ENCODE results near the gene DNAH11. TPM values are rescaled to one million over a fixed set of nuclear protein-coding genes. Genes with fewer than 3 reads are reported as not detected.

Gene DNAH11
- total and polyA plus RNA-seq, 2 of the 4 experiments (the other 2 are of a cell fraction): not detected

- dilution Hi-C loops (cut with HindIII; ENCODE audit: low sequenced_read_pairs, unreplicated experiment) (no loop called here), intact Hi-C loops (cut with micrococcal nuclease) (no loop called here), in situ Hi-C loops (cut with MboI; ENCODE audit: low sequenced_read_pairs) (no loop called here)
- H2BK15ac ChIP-seq (ENCODE audit: low read depth, low read length): no peak overlapping the region
- no peaks in the 10 kb centered on the region for H3K9me3 ChIP-seq (ENCODE audit: control insufficient read depth, insufficient read depth, low read length)
- no peak overlapping the region for H3K9ac ChIP-seq (ENCODE audit: low read depth, low read length)
- H3K79me1 ChIP-seq (ENCODE audit: low read depth in 1 of 2, low read length in 2 of 2): peaks cover under 1 to 2% of the 10 kb centered on the region in 2 experiments; a peak in 1 of 4 replicates
- H3K23ac ChIP-seq (ENCODE audit: low read depth, low read length): no peak overlapping the region
- WGBS, 2 experiments (ENCODE audit: extremely low coverage in 2 of 2, insufficient read length in 1 of 2): no CpG with 5 or more reads among the region's 8 CpGs
- H3K18ac ChIP-seq (ENCODE audit: low read depth, low read length): no peak overlapping the region
- H3K27me3 ChIP-seq (ENCODE audit: control insufficient read depth, insufficient read depth, low read length): no peaks in the 10 kb centered on the region
- no peak for ATAC-seq (ENCODE audit: low read depth)
- H3K4me1 ChIP-seq (ENCODE audit: control insufficient read depth, insufficient read depth, low read length): no peaks in the 10 kb centered on the region
- POLR2A ChIA-PET (ENCODE audit: unreplicated experiment): no interaction called here
- H4K20me1 ChIP-seq (ENCODE audit: insufficient read depth, low read length): no peaks in the 10 kb centered on the region
- no peak for DNase-seq
- H3K4me3 ChIP-seq (ENCODE audit: insufficient read depth, low read depth, low read length): no peak overlapping the region
- no TSS peak for BruUV-seq (replicated peaks)
- CTCF ChIA-PET: interaction anchor here (0.8 kb wide), 1 partner anchor 1800 kb away, joined by 3 read pairs; no protein-coding TSS in a partner anchor
- no peak overlapping the region for H3K56ac ChIP-seq (ENCODE audit: extremely low read depth, insufficient read depth, low read length)
- H2AFZ ChIP-seq (replicated peaks; ENCODE audit: low read length, poor library complexity): no peak overlapping the region
- no peak overlapping the region for H4K91ac ChIP-seq (ENCODE audit: insufficient read depth, low read depth, low read length)
- TF ChIP-seq CEBPB (IDR thresholded peaks at IDR 0.05; ENCODE audit: low read depth, low read length) (no peak), SMC3 (IDR thresholded peaks at IDR 0.05; ENCODE audit: low read depth, low read length) (no peak), RFX5 (IDR thresholded peaks at IDR 0.05; ENCODE audit: low read depth, low read length) (no peak), USF2 (IDR thresholded peaks at IDR 0.05; ENCODE audit: low read depth, low read length) (no peak), RAD21 (IDR thresholded peaks at IDR 0.05; ENCODE audit: low read length) (no peak), MAFK (IDR thresholded peaks at IDR 0.05; ENCODE audit: low read depth, low read length) (no peak), MXI1 (IDR thresholded peaks at IDR 0.05; ENCODE audit: borderline replicate concordance, low read depth, low read length) (no peak), FOS (IDR thresholded peaks at IDR 0.05; ENCODE audit: low read depth, low read length) (no peak), POLR2A (IDR thresholded peaks at IDR 0.05; ENCODE audit: low read depth, low read length) (no peak), ELK1 (IDR thresholded peaks at IDR 0.05; ENCODE audit: borderline replicate concordance, low read depth, low read length) (no peak), CHD1 (IDR thresholded peaks at IDR 0.05; ENCODE audit: low read depth, low read length) (no peak)
- no peak overlapping the region for H2BK20ac ChIP-seq (ENCODE audit: low read depth, low read length)
- H2AK9ac ChIP-seq (replicated peaks; ENCODE audit: low read depth, low read length, poor library complexity): no peak overlapping the region
- H3K4ac ChIP-seq (ENCODE audit: low read depth, low read length): no peak overlapping the region
- H3K4me2 ChIP-seq (ENCODE audit: low read depth, low read length): no peak overlapping the region
- H3K27ac ChIP-seq (ENCODE audit: insufficient read depth, low read length): no peak overlapping the region
- H2BK120ac ChIP-seq (ENCODE audit: low read depth, low read length): no peak overlapping the region
- no peak overlapping the region for H2BK5ac ChIP-seq (ENCODE audit: low read depth, low read length, poor library complexity, severe bottlenecking)
- H2AK5ac ChIP-seq (ENCODE audit: low read depth, low read length): no peak overlapping the region
- no peak overlapping the region for H3K14ac ChIP-seq (replicated peaks; ENCODE audit: low read depth, low read length)
- H3K9me1 ChIP-seq (ENCODE audit: insufficient read depth, low read length): 0 out of 2 replicates have a peak, but pooled peaks cover 3% of the 10 kb centered on the region
- H4K8ac ChIP-seq (ENCODE audit: low read depth in 2 of 2, low read length in 2 of 2): no peak overlapping the region
- H3K36me3 ChIP-seq (ENCODE audit: control insufficient read depth, insufficient read depth, low read length): peaks cover 20% of the 10 kb centered on the region; the same call in 1 of the 2 replicates
- H4K5ac ChIP-seq (ENCODE audit: low read depth, low read length): no peak overlapping the region
Observed at GRCh38 chr7:21912931-21913780, 370.3 kb downstream of the DNAH11 start.

Data from IMR-90 (cell line).